HG02571 (cell line): ENCODE measurements around the gene ZCCHC2.

Experiments used
- ATAC-seq: cut with Tn5 transposase; IDR thresholded peaks from one replicate; pipeline ENCODE4 v1.9.1; 2021; ENCODE audit warnings: mild to moderate bottlenecking, moderate library complexity; ENCODE audit not compliant: unreplicated experiment

The ZCCHC2 gene

DNA sequence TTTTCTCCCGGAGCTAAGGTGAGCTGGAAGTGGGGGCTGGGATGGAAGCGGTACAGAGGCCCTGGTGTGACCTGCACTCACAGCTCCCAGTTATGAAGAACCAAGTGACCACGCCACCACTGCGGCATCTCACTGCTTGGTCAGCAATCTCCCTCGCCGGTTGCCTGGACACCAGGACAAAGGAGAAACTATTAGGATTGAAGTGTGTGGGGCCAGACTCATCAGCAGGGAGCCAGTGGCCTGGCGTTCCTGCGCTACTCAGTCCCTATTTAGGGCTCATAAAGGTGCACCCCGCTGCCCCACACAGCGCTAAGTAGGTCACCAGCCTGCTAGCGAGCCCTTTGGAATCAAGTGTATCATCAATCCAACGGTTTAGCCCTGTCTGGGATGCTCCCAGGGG, 82.9 kb downstream of the ZCCHC2 start:
- no peak for ATAC-seq

GRCh38 chr18:62606106-62606505, 83.3 kb downstream of the ZCCHC2 start:
- no peak for ATAC-seq

DNA sequence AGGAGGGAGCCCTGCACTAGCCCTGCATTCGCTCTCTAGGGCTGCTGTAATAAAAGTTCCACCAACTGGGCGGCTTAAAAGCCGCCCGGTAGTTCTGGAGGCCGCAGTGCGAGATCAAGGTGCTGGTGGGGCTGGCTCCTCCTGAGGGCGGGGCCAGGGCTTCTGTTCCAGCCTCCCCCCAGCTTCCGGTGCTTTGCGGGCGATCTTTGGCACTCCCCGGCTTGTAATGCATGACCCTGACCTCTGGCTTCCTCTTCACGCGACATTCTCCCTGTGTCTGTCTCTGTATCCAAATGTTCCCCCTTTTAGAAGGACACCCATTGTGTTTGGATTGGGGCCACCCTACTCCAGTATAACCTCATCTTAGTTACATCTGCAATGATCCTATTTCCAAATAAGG, 84.5 kb downstream of the ZCCHC2 start:
- no peak for ATAC-seq

DNA sequence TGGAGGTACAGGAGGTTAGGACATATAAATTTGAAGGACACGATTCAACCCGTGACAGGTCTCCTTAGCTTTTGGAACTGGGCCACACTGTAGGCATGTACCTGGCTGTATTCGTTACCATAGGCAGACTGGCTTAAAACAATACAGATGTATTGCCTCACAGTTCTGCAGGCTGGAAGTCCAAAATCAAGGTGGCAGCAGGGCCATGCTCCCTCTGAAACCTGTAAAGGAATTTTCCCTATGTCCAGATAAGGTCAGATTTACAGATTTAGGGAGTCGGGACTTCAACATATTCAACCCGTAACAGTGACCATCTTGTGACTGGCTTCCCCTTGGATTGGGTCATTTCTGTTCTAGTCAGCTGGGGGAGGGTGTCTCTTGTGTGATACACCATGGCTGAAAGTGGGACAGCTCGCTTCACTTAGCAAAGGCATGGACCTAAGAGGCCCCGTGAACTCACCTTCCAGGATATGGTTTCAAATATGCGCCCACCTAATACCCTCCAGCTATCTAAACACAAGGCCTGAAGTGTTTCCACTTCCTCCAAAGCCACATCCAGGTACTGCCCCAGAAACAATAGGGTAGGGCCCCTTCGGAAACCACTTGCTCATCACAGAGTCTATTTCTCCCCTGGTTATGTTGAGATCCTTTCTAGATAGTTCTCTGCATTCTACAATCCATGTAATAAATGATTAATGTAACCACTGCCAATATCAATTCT, 85.0 kb downstream of the ZCCHC2 start:
- no peak for ATAC-seq

GRCh38 chr18:62609764-62610163, 86.9 kb downstream of the ZCCHC2 start:
- no peak for ATAC-seq

GRCh38 chr18:62610351-62610700, 87.5 kb downstream of the ZCCHC2 start:
- no peak for ATAC-seq

- ATAC-seq: no peak
Observed at GRCh38 chr18:62610701-62611411, 88.0 kb downstream of the ZCCHC2 start.

GRCh38 chr18:62611453-62612288, 88.8 kb downstream of the ZCCHC2 start:
- no peak for ATAC-seq

DNA sequence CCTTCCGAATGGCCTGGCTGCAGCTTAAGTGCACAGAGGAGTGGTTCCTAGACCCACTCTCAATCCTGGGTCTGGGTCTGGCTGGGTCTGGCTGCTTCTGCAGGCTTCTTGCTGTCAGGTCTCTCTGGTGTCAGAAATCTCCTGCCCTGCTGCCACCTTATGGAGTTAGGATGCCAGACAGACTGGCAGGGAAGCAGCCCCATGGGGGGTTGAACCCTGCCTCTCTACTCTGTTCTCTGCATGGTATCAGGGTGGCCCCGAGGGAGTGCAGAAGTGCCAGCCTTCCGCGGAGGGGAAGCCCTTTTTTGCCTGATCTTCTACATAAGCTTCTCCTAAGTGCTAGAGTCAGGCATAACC, 89.4 kb downstream of the ZCCHC2 start:
- ATAC-seq: no peak

DNA sequence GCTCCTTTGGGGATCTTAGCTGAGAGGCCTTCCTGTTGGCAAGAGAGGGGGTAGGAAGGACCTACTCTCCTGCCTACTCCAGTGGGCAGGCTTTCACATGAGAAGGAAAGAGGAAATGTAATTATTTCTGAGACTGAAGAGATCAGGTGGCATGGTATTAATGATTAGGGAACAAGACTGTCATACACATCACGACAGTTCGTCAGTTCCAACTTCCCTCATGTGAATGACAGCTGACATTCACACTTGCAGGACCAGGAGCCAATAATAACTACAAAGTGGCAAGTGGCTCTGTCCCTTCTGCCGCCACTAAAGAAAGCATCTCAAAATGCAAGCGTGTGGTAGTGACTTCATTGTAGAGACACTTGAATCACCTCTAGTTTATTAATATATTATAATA, 90.0 kb downstream of the ZCCHC2 start:
- no peak for ATAC-seq

DNA sequence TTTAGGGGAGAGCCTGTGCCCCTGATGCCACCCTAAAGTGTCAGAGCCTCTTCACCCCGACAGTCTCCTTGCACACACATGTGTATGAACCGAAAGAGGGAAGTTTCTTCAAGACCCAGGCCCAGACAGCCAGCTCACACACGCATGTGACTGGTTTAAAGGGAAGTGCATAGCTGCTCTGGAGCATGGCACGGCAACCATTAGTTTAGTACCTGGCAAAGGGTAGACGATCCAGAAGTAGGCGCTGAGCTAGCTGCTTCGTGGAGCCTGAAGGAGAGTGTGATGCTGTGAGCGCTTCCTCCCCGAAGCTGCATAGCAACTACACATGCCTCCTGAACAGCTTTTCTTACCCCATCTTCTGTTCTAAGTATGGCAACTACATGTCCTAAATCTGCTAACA, 91.7 kb downstream of the ZCCHC2 start:
- no peak for ATAC-seq

DNA sequence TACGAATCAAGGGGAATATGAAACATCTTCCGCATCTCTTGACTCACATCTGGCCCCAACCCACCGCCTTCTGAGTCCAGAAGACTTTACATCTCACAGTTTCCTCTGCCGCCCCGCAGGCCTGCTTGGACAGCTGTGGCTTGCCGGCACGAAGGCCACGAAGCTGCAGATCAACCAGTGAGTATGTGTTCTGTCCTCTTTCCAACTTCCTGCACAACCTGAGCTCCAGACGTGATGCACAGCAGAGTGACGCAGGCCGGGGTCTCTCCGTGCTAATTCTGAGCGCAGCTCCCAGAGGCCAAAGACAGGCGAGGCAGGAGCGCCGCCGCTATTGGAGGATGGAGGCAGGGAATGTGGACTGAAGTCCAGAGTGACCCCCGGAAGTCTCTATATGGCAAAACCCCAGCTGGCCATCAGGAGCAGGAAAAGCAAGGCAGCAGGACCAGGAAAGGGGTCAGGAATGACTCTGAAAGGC, 93.5 kb downstream of the ZCCHC2 start:
- no peak for ATAC-seq

DNA sequence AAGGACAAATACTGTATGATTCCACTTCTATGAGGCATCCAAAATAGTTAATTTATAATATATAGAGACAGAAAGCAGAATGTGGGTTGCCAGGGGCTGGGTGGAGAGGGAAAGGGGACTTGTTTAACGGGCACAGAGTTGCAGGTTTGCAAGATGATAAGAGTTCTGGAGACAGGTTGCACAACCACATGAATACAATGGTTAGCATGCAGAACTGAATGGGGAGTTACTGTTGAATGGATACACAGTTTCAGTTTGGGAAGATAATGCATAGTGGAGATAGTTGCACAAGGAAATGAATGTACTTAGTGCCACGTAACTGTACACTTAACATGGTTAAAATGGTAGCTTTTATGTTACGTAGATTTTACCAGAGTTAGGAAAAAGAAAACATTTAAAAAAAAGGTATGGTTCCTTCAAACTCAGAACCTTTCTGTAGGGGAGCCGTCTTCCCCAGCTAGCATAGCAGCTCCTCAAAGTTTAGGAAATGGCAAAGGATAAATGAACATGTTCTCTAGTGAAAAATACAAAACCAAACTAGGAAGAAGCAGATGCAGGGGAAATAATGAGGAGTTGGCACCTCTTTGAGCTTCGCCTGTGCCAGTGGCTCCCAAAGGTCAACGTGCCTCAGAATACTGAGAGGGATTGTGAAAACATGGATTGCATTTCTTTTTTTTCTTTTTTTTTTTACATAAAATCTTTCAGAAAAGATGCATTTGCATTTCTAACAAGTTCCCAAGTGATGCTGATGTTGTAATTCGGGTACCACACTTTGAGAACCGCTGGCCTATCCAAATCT, 95.2 kb downstream of the ZCCHC2 start:
- no peak for ATAC-seq

- no peak for ATAC-seq
Observed at GRCh38 chr18:62618735-62619134, 95.9 kb downstream of the ZCCHC2 start.

DNA sequence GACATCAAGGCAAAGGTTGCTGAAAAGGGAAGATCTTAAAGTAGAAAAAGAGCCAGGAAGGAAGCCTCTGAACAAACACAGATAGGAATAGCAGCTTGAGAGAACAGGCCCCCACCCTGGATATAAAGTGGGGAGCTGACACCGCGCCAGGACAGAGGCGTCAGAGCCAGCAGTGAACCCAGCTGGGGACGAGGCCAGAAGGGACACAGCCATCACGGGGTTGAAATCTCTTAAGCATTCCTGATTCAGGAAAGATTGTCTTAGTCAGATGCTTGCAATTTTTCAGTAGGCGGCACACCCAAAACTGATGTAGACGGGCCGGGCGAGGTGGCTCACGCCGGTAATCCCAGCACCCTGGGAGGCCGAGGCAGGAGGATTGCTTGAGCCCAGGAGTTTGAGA, 98.7 kb downstream of the ZCCHC2 start:
- no peak for ATAC-seq

- no peak for ATAC-seq
Observed at GRCh38 chr18:62625019-62625418, 102.2 kb downstream of the ZCCHC2 start.
